Peyer's patch (tissue), 4 donors: ENCODE data around the gene CDKN2D.

Experiments used
- POLR2A ChIP-seq, 2 donors: fragments of 450-650 bp; IDR thresholded peaks; one replicate each; pipeline ENCODE4 v1.5.1; 2017; ENCODE audit warnings: antibody characterized with exemption in 2 of 2, mild to moderate bottlenecking in 2 of 2, moderate library complexity in 2 of 2
- TF ChIP-seq, protein P1 (sequence below), 6 experiments: fragments of 450-650 bp in 4 of 6; fragments of 200-600 bp in 2 of 6; sonication (generic) in 1 of 6; IDR thresholded peaks; one replicate each; pipeline ENCODE4 v1.5.1; 2017 to 2019; ENCODE audit warnings: antibody characterized with exemption in 6 of 6, mild to moderate bottlenecking in 3 of 6, moderate library complexity in 1 of 6

DNA sequence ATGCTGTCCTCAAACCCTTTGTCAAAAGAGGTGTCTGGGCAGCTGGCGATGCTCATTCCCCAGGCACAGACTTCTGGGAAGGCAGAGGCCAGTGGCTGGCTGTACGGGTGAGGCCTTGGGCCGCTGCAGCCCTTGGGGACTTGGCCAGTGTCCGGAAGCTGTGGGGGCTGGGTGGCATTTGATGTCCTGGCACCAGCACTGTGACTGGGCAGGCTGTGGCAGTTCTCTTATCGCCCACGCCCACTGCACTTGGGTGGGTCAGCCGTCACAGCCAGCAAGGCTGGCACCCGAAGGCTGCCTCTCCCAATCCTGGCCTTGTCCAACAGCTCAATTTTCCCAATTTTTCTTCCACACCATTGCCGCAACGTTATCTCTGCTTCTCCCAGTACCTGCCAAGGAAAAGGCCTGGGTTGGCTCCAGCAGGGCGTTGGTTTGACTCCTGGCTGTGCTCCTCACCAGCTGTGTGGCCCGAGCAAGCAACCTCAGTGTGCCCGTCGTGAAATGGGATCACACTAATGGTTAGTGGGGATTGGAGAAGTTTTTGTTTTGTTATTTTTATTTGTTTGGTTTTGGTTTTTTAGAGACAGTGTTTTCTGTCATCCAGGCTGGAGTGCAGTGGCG, 43.8 kb upstream of the CDKN2D start:
- TF ChIP-seq, protein P1, sequence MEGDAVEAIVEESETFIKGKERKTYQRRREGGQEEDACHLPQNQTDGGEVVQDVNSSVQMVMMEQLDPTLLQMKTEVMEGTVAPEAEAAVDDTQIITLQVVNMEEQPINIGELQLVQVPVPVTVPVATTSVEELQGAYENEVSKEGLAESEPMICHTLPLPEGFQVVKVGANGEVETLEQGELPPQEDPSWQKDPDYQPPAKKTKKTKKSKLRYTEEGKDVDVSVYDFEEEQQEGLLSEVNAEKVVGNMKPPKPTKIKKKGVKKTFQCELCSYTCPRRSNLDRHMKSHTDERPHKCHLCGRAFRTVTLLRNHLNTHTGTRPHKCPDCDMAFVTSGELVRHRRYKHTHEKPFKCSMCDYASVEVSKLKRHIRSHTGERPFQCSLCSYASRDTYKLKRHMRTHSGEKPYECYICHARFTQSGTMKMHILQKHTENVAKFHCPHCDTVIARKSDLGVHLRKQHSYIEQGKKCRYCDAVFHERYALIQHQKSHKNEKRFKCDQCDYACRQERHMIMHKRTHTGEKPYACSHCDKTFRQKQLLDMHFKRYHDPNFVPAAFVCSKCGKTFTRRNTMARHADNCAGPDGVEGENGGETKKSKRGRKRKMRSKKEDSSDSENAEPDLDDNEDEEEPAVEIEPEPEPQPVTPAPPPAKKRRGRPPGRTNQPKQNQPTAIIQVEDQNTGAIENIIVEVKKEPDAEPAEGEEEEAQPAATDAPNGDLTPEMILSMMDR (IDR thresholded peaks at IDR 0.05): no peak
- no peak for TF ChIP-seq POLR2A (IDR thresholded peaks at IDR 0.05)
